Endometrial microvascular endothelial cells (primary cell): Measurements from ENCODE around the gene TEX264. TPM values are rescaled to one million over a fixed set of nuclear protein-coding genes. Genes with fewer than 3 reads are reported as not detected.

Experiments
- in situ Hi-C: cut with HindIII; loops from 2 replicates; pipeline ENCODE4 v1.10.0; 2017; ENCODE audit warnings: low sequenced_read_pairs, low pct_unique_long_range_greater_than_20kb; ENCODE audit errors: inconsistent ontology term
- total RNA-seq: library from RNA; depleted of rRNA; stranded (reverse); fragments of >200 nt; gene quantifications from one replicate; pipeline ENCODE4 v1.2.3, GENCODE V29; 2015; ENCODE audit errors: inconsistent ontology term

The TEX264 gene
- total RNA-seq, 1 donor from 2014 or later, result 70.0 TPM

DNA sequence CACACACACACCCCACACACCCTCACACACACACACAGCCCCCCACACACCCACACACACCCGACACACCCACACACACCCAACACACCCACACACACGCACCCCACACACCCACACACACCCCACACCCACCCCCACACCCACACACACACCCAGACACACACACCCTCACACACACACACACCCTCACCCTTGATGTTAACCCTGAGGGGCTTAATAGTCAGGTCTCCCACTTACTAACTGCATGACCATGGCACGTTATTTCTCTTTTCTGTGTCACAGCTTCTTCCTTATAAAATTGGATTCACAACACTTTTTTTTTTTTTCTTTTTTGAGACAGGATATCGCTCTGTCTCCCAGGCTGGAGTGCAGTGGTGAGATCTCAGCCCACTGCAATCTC lies 38.6 kb downstream of the TEX264 start:
- in situ Hi-C loops, result no loop called here

DNA sequence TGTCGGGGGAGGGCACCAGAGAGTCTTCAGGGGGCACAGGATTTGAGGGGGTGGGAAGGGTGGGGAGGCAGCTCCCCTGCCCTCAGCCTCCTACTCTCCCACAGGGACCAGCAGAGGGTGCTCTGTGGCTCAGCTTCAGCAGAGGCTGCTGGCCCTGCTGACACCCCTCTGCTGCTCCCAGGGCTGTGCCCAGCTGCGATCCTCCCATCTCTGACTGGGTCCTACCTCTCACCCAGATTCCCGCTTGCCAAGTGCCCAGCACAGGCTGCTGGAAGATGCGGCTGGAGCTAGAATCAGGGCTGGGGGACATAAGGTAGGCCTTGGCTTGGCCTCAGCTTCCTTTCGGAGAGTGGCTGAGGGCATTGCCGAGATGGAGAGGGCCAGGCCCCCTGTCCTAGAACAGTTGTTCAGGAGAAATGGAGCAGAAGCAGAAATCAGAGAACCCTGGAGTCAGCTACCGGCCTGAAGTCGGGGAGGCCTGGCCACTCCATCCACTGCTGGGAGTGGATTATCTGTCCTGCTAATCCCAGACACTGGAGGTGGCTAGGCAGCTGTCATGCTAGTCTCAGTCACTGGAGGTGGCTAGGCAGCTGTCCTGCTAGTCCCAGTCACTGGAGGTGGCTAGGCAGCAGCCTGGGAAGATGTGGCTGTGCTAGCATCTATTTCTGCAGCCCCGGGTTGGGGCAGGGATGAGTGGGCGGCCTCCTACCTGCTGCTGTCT lies 39.7 kb downstream of the TEX264 start:
- in situ Hi-C loops, result no loop called here

- in situ Hi-C loops, result no loop called here
Observed at GRCh38 chr3:51711352-51712037, 40.4 kb downstream of the TEX264 start.

GRCh38 chr3:51712038-51712420 lies 41.0 kb downstream of the TEX264 start:
- in situ Hi-C loops, result no loop called here

- in situ Hi-C loops, result no loop called here
Observed at GRCh38 chr3:51712511-51712931, 41.5 kb downstream of the TEX264 start.

DNA sequence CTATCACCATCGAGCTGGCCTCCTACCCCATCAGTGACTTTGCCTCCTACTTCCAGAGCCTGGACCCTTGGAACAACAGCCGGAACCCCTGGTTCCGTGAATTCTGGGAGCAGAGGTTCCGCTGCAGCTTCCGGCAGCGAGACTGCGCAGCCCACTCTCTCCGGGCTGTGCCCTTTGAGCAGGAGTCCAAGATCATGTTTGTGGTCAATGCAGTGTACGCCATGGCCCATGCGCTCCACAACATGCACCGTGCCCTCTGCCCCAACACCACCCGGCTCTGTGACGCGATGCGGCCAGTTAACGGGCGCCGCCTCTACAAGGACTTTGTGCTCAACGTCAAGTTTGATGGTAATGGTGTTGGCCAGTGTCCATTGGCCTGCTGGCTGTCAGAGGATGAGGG lies 41.9 kb downstream of the TEX264 start:
- in situ Hi-C loops, result no loop called here

DNA sequence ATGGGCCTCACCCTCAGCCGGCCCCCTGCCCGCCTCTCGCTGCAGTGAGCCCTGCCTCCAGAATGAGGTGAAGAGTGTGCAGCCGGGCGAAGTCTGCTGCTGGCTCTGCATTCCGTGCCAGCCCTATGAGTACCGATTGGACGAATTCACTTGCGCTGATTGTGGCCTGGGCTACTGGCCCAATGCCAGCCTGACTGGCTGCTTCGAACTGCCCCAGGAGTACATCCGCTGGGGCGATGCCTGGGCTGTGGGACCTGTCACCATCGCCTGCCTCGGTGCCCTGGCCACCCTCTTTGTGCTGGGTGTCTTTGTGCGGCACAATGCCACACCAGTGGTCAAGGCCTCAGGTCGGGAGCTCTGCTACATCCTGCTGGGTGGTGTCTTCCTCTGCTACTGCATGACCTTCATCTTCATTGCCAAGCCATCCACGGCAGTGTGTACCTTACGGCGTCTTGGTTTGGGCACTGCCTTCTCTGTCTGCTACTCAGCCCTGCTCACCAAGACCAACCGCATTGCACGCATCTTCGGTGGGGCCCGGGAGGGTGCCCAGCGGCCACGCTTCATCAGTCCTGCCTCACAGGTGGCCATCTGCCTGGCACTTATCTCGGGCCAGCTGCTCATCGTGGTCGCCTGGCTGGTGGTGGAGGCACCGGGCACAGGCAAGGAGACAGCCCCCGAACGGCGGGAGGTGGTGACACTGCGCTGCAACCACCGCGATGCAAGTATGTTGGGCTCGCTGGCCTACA lies 44.4 kb downstream of the TEX264 start:
- in situ Hi-C loops, result no loop called here

GRCh38 chr3:51715977-51716294 lies 44.9 kb downstream of the TEX264 start:
- in situ Hi-C loops, result no loop called here

- in situ Hi-C loops, result no loop called here
Observed at GRCh38 chr3:51716805-51717204, 45.8 kb downstream of the TEX264 start.

DNA sequence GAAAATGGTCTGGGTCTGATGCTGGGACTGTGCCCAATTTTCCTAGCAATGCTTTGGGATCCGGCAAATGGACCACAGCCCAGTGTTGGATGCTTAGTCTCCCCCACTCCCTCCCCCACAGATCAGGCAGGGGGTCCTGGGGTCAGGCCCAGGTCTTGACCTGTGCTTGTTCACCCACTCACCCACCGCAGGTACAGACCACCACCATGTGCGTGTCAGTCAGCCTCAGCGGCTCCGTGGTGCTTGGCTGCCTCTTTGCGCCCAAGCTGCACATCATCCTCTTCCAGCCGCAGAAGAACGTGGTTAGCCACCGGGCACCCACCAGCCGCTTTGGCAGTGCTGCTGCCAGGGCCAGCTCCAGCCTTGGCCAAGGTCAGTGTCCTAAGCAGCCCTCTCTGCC lies 46.4 kb downstream of the TEX264 start:
- in situ Hi-C loops, result no loop called here

DNA sequence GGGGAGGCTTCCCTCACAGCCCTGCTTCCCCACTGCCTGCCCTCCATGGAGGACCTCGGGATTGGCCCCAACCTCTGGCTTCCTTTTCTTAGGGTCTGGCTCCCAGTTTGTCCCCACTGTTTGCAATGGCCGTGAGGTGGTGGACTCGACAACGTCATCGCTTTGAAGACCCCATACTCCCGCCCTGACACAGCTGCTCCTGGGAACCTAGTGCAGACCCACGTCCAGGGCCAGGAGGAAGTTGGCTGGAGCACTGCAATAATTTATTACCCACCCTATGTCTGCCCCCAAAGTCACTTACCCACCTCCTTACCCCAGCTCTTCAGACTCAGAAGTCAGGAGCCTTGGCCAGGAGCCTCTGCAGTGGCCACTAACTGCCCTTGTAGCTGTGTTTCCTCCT lies 46.9 kb downstream of the TEX264 start:
- in situ Hi-C loops, result no loop called here

GRCh38 chr3:51718547-51719409 lies 47.7 kb downstream of the TEX264 start:
- in situ Hi-C loops, result no loop called here

GRCh38 chr3:51719410-51720025 lies 48.5 kb downstream of the TEX264 start:
- in situ Hi-C loops, result no loop called here

GRCh38 chr3:51720292-51721061 lies 49.4 kb downstream of the TEX264 start:
- in situ Hi-C loops, result no loop called here

DNA sequence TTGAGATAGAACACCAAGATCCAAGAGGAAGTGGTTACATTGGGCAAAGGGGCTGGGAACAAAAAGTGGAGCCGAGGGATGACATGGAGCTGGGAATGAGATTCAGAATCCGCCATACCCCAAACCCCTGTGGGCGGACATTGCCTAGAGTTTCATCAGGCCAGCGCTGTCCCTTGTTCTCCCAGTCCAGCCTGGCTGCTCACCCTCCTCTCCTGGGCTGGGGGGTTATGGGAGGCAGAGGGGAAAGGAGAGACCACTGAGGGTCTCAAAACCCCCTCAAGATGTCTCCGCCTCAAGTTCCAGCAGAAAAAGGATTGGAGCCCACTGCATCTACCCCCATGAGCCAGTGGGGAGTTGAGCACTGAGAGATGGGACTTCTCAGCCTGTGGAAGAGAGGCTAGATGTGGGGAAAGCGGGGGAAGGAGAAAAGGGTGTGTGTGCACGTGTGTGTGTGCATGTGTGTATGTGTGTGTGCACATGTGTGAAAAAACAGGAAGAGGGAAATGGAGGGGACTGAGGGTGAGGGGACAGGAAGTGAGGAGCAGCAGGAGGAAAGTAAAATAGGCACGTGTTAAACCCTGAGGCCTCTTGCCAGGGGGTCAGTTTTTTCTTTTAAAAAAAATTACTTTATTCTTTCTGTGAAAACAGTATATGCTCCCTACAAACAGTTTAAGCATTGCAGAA lies 50.2 kb downstream of the TEX264 start:
- in situ Hi-C loops, result no loop called here

- in situ Hi-C loops, result no loop called here
Observed at GRCh38 chr3:51722362-51722761, 51.3 kb downstream of the TEX264 start.

DNA sequence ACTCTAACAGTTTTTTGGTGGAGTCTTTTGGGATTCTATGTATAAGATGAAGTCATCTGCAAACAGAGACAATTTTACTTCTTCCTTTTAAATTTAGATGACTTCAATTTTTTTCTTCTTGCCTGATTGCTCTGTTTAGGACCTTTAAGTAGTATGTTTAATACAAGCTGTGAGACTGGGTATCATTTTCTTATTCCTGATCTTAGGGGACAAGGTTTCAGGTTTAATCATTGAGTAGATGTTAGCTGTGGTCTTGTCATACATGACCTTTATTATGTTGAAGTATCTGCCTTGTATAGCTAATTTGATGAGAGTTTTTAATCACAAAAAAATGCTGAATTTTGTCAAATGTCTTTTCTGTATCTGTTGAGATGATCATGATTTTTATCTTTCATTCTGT lies 56.4 kb downstream of the TEX264 start:
- in situ Hi-C loops, result no loop called here
